Measurements from ENCODE around the gene FGF18. TPM values are rescaled to one million over a fixed set of nuclear protein-coding genes. Genes with fewer than 3 reads are reported as not detected.

The FGF18 gene
- total and polyA plus RNA-seq, 2 experiments from 2014 or later: 0.56 to 0.86 TPM

GRCh38 chr5:171416160-171417049, 3.0 kb upstream of the FGF18 start:
- Histone ChIP-seq H3K27ac (ENCODE audit: low read depth) (peak overlapping the region; percentile 60), H3K9me2 (ENCODE audit: insufficient read depth) (no peaks in the 10 kb centered on the region), H3K4me3 (no peak overlapping the region), H3K36me3 (ENCODE audit: insufficient read depth) (peaks cover 5% of the 10 kb centered on the region), H3F3A (replicated peaks; ENCODE audit: low read depth) (peaks cover 56% of the 10 kb centered on the region), H3K4me1 (ENCODE audit: insufficient read depth) (peaks cover 13% of the 10 kb centered on the region), H4K20me1 (replicated peaks; ENCODE audit: insufficient read depth) (peaks cover 32% of the 10 kb centered on the region), H3K79me2 (replicated peaks; ENCODE audit: insufficient read depth) (0 out of 2 replicates have a peak, but pooled peaks cover 6% of the 10 kb centered on the region), H2AFZ (no peak overlapping the region), H3K4me2 (no peak overlapping the region), H3K27me3 (ENCODE audit: insufficient read depth) (peaks cover 27% of the 10 kb centered on the region)
- TF ChIP-seq NANOG (IDR thresholded peaks at IDR 0.05; ENCODE audit: borderline replicate concordance): no peak
- TF ChIP-seq POLR2AphosphoS5 (IDR thresholded peaks at IDR 0.05; ENCODE audit: low read depth): no peak
- no peak for TF ChIP-seq JUNB (IDR thresholded peaks at IDR 0.05; ENCODE audit: unreplicated experiment)
- TF ChIP-seq, protein P1, sequence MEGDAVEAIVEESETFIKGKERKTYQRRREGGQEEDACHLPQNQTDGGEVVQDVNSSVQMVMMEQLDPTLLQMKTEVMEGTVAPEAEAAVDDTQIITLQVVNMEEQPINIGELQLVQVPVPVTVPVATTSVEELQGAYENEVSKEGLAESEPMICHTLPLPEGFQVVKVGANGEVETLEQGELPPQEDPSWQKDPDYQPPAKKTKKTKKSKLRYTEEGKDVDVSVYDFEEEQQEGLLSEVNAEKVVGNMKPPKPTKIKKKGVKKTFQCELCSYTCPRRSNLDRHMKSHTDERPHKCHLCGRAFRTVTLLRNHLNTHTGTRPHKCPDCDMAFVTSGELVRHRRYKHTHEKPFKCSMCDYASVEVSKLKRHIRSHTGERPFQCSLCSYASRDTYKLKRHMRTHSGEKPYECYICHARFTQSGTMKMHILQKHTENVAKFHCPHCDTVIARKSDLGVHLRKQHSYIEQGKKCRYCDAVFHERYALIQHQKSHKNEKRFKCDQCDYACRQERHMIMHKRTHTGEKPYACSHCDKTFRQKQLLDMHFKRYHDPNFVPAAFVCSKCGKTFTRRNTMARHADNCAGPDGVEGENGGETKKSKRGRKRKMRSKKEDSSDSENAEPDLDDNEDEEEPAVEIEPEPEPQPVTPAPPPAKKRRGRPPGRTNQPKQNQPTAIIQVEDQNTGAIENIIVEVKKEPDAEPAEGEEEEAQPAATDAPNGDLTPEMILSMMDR (conservative IDR thresholded peaks at IDR 0.05; ENCODE audit: low read depth in 2 of 2): no peak
- no peak for TF ChIP-seq ZNF114 (CRISPR knock-in tag; IDR thresholded peaks at IDR 0.05)
- no peak for TF ChIP-seq CREB1 (CRISPR knock-in tag; IDR thresholded peaks at IDR 0.05; ENCODE audit: low read depth)
- no peak for TF ChIP-seq ZNF331 (CRISPR knock-in tag; IDR thresholded peaks at IDR 0.05; ENCODE audit: low read depth)
- no peak for TF ChIP-seq ZNF462 (CRISPR knock-in tag; IDR thresholded peaks at IDR 0.05)
- H3K4me3 Mint-ChIP-seq: no peak overlapping the region
- H3K27me3 Mint-ChIP-seq (ENCODE audit: insufficient read depth, low read depth, poor library complexity): peaks cover 21% of the 10 kb centered on the region
- no peaks in the 10 kb centered on the region for H3K9me3 Mint-ChIP-seq
- no peak overlapping the region for H3K27ac Mint-ChIP-seq
- peaks cover 14% of the 10 kb centered on the region for H3K4me1 Mint-ChIP-seq
- ATAC-seq (no peak), DNase-seq (ENCODE audit: low spot score) (no peak)
- peaks cover 26% of the 10 kb centered on the region for H3K36me3 Mint-ChIP-seq (ENCODE audit: low read depth)
